GM12864 (cell line): ENCODE results near the gene CCR5AS.

Source experiments
- DNase-seq: peaks from one replicate; pipeline ENCODE4 v3.0.0-alpha.2; 2011; ENCODE audit warnings: low read depth
- H3K4me3 ChIP-seq: 2 replicates; pipeline ENCODE4 v1.5.1; 2011; ENCODE audit warnings: mild to moderate bottlenecking, low read depth, low read length, control low read depth
- CTCF ChIP-seq: IDR thresholded peaks from 2 replicates; pipeline ENCODE4 v1.5.1; 2011; ENCODE audit warnings: low read depth, mild to moderate bottlenecking, moderate library complexity, low read length, control low read depth, inconsistent platforms; ENCODE audit errors: missing control alignments

Gene CCR5AS

GRCh38 chr3:46423588-46423987 lies 16.7 kb upstream of the CCR5AS start:
- DNase-seq: no peak
- no peak for TF ChIP-seq CTCF
- no peak overlapping the region for H3K4me3 ChIP-seq

DNA sequence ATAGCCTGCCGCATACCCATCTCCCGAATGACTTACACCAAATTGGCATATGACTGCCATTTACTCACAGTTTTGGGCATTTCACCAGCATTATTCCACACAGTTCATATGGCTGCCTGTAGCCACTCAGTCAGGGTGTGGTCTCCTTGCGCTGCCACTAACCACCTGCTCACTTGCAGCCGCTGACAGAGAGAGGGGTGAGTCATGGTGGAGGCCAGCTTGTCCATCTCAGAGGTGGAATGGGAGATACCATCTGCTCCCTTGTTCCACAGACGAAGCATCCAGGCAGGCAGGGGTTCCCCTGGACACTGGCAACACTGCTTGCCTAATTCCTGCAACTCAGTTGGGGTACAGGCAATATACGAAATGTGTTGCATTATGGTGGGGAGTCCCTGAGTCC lies 15.8 kb upstream of the CCR5AS start:
- TF ChIP-seq CTCF: no peak
- no peak for DNase-seq
- H3K4me3 ChIP-seq: no peak overlapping the region

DNA sequence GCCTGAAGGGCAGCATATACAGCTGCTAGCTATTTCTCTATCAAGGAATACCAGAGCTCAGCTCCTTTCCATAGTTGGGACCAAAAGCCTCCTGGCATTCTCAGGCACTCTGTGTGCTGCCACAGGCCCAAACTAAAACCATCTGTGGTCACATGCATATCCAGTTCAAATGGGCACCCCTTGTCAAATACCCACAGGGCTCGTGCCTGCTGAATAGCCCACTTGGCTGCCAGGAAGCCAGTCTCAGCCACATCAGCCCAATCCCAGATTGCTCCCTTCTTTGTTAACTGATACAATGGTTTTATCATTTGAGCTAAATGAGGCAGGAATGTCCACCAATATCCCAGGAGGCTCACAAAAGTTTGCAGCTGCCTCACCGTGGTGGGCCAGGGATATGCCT lies 14.1 kb upstream of the CCR5AS start:
- no peak overlapping the region for H3K4me3 ChIP-seq
- no peak for TF ChIP-seq CTCF
- DNase-seq: no peak

- DNase-seq: no peak
- no peak for TF ChIP-seq CTCF
Observed at GRCh38 chr3:46419816-46420215, 12.9 kb upstream of the CCR5AS start.

DNA sequence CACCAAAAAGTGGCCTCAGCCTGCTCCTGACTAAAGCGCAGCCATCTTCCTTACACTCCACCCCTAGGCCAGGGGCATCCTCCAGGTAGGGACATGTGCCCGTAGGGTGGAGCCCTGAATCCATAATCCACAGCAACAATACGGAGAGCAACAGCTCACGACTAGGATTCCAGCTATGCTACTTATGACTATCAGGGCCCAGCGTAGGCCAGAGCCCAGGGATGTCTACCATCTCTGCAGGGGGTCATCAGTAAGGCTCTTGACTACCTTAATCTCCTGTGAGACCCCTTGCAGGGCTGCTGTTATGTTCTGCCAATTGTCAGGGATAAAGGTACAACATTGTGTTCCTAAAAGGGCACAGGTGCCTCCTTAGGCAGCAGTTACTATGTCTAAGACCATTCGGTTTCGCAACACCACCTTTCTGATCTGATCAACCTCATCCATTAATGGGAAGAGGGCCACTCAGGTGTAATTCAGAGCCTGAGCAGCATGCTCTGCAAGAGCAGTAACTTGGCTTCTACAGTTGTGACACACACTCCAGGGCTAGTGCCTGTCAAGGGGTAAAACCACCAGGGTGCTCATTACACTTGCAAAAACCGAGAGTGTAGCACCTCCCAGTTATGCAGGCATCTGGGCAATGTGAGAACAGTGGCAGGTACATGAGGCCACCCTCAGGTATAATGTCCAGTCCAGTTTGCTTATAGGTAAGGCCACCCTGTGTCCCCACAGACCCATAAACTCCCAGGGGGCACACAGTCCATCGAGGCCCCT lies 11.2 kb upstream of the CCR5AS start:
- DNase-seq: no peak
- no peak for TF ChIP-seq CTCF
- H3K4me3 ChIP-seq: no peak overlapping the region

More at GRCh38 chr3:46419816-46420215, 12.9 kb upstream of the CCR5AS start:
- H3K4me3 ChIP-seq: no peak overlapping the region

DNA sequence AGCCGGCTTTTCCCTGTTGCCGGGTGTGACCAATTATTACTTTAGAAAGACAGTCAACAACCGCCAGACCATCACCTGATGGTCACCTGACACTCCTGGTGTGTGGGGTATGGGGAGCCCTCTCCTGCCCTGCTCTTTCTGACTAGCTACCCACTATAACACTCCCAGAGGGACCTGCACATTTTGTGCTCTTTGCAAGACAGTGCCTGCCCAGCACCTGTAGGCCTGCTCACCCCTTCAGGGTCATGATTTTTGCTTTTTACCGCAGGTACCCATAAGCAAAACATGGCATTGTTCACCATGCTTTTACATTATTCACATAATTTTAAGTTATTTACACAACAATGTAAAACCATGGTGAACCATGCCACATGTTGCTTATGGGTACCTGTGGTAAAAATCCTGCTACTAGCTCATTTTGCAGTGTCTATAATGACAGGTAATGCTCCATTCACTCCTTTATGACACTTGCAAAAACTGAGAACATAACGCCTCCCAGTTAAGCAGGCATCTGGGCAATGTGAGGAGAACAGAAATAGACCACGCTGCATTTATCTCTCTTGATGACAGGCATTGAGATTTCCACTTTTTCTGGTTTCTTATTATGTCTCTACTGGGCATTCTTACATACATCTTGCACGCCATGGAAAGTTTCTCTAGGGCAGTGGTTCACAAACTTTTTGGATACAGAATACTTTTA lies 10.1 kb upstream of the CCR5AS start:
- no peak overlapping the region for H3K4me3 ChIP-seq
- DNase-seq: no peak
- TF ChIP-seq CTCF: no peak
